A549 (cell line): ENCODE measurements around the gene PRR35. TPM values are rescaled to one million over a fixed set of nuclear protein-coding genes. Genes with fewer than 3 reads are reported as not detected.
A peak's percentile ranks its signal among the peaks of the same experiment; 100 is the strongest.

Experiments used
- ATAC-seq, 2 experiments: fragments of 200-7000 bp in 1 of 2; fragments of >200 bp in 1 of 2; cut with Nextera tagmentation in 1 of 2; cut with Tn5 transposase in 1 of 2; 3 replicates each; pipeline versions ENCODE4 v1.8.0 to v1.9.1; 2018 to 2020; ENCODE audit warnings: mild to moderate bottlenecking in 1 of 2, moderate library complexity in 1 of 2
- CTCF ChIA-PET: fragments of 300-600 bp; sonication (Branson Sonifier 250); formaldehyde crosslinking; extraction: SDS; loops from one replicate; lab custom pipeline; 2021; ENCODE audit warnings: antibody characterized with exemption, inconsistent platforms; lab: Yijun Ruan, JAX
- POLR2A ChIA-PET: fragments of 350-600 bp; formaldehyde crosslinking; extraction: SDS; loops from one replicate; lab custom pipeline; 2021; ENCODE audit warnings: antibody characterized with exemption, inconsistent platforms; lab: Yijun Ruan, JAX
- DNase-seq, 2 experiments: peaks; one replicate each; pipeline versions ENCODE4 v3.0.0 to v3.0.0-alpha.2; 2011 to 2016; ENCODE audit warnings: low read depth in 1 of 2, low spot score in 1 of 2
- FAIRE-seq: peaks from 2 replicates; lab custom pipeline; 2011; peaks lifted over from hg19 to GRCh38; lab: Jason Lieb, UNC
- H3K27ac ChIP-seq, 2 experiments: fragments of >200 bp; sonication (Bioruptor Twin); formaldehyde crosslinking; 3 replicates each; pipeline ENCODE4 v1.5.1; 2016 to 2017
- H3K4me1 ChIP-seq: fragments of >200 bp; sonication (Bioruptor Twin); formaldehyde crosslinking; 3 replicates; pipeline ENCODE4 v1.6.1; 2016
- H3K4me2 ChIP-seq: fragments of >200 bp; sonication (Bioruptor Twin); formaldehyde crosslinking; 3 replicates; pipeline ENCODE4 v1.6.1; 2016
- H3K4me3 ChIP-seq: fragments of >200 bp; sonication (Bioruptor Twin); formaldehyde crosslinking; 3 replicates; pipeline ENCODE4 v1.5.1; 2016
- H3K9me3 ChIP-seq: fragments of >200 bp; sonication (Bioruptor Twin); formaldehyde crosslinking; 3 replicates; pipeline ENCODE4 v1.6.1; 2016
- ATOH8 ChIP-seq: fragments of 250-450 bp; sonication (Bioruptor Pico); IDR thresholded peaks from 2 replicates; pipeline ENCODE4 v1.5.0; 2020; ENCODE audit warnings: low read depth, mild to moderate bottlenecking, moderate library complexity
- E2F6 ChIP-seq: IDR thresholded peaks from 2 replicates; pipeline ENCODE4 v1.6.1; 2012; ENCODE audit warnings: low read depth, borderline replicate concordance
- EHMT2 ChIP-seq: fragments of 200-600 bp; sonication (generic); IDR thresholded peaks from 2 replicates; pipeline ENCODE4 v1.6.1; 2016; ENCODE audit warnings: antibody characterized with exemption, low read depth, mild to moderate bottlenecking, moderate library complexity
- FOSB ChIP-seq: fragments of 250-450 bp; sonication (Bioruptor Pico); IDR thresholded peaks from 2 replicates; pipeline ENCODE4 v1.5.0; 2020; ENCODE audit warnings: mild to moderate bottlenecking, moderate library complexity
- GATA3 ChIP-seq: IDR thresholded peaks from 2 replicates; pipeline ENCODE4 v1.6.1; 2012; ENCODE audit warnings: borderline replicate concordance
- HMGXB4 ChIP-seq: fragments of 250-450 bp; sonication (Bioruptor Pico); IDR thresholded peaks from 2 replicates; pipeline ENCODE4 v1.5.0; 2021; ENCODE audit warnings: mild to moderate bottlenecking, moderate library complexity, borderline replicate concordance
- HOXB13 ChIP-seq: fragments of 250-450 bp; sonication (Bioruptor Pico); IDR thresholded peaks from 2 replicates; pipeline ENCODE4 v1.5.0; 2020; ENCODE audit warnings: low read depth, mild to moderate bottlenecking, moderate library complexity
- HOXB5 ChIP-seq: fragments of 250-450 bp; sonication (Bioruptor Pico); IDR thresholded peaks from 2 replicates; pipeline ENCODE4 v1.5.0; 2020; ENCODE audit warnings: mild to moderate bottlenecking, moderate library complexity
- JUNB ChIP-seq: fragments of >200 bp; sonication (Bioruptor Twin); formaldehyde crosslinking; IDR thresholded peaks from 2 replicates; pipeline ENCODE4 v1.6.1; 2016
- KDM1A ChIP-seq: fragments of 200-600 bp; sonication (generic); IDR thresholded peaks from 2 replicates; pipeline ENCODE4 v1.6.1; 2016; ENCODE audit warnings: low read depth, mild to moderate bottlenecking
- MAX ChIP-seq: IDR thresholded peaks from 2 replicates; pipeline ENCODE4 v1.6.1; 2012
- MYC ChIP-seq: IDR thresholded peaks from 2 replicates; pipeline ENCODE4 v1.6.1; 2012; ENCODE audit warnings: mild to moderate bottlenecking, inconsistent platforms, low read length, improper control_type of control experiment, borderline replicate concordance
- NFE2L2 ChIP-seq: fragments of 150-350 bp; conservative IDR thresholded peaks from 2 replicates; pipeline ENCODE4 v1.6.1; 2014; ENCODE audit warnings: low read length
- NPAS2 ChIP-seq: fragments of 250-450 bp; sonication (Bioruptor Pico); IDR thresholded peaks from 2 replicates; pipeline ENCODE4 v1.8.0; 2022; ENCODE audit warnings: mild to moderate bottlenecking, moderate library complexity, borderline replicate concordance
- PHF8 ChIP-seq: fragments of 200-600 bp; sonication (generic); IDR thresholded peaks from 2 replicates; pipeline ENCODE4 v1.6.1; 2016; ENCODE audit warnings: low read depth, mild to moderate bottlenecking, antibody characterized with exemption, moderate library complexity, borderline replicate concordance
- POLR2A ChIP-seq: IDR thresholded peaks from 2 replicates; pipeline ENCODE4 v1.6.1; 2012; ENCODE audit warnings: mild to moderate bottlenecking, low read length
- POLR2AphosphoS2 ChIP-seq: conservative IDR thresholded peaks from 2 replicates; pipeline ENCODE4 v1.6.1; 2012; ENCODE audit warnings: low read length, improper control_type of control experiment, inconsistent platforms
- RAD21 ChIP-seq, 2 experiments: fragments of >200 bp in 1 of 2; sonication (Bioruptor Twin) in 1 of 2; formaldehyde crosslinking in 1 of 2; IDR thresholded peaks in 1 of 2; conservative IDR thresholded peaks in 1 of 2; 2 replicates in 1 of 2; 3 replicates in 1 of 2; pipeline ENCODE4 v1.6.1; 2012 to 2018; ENCODE audit warnings: inconsistent platforms in 1 of 2
- REST ChIP-seq: fragments of 200-600 bp; sonication (generic); IDR thresholded peaks from 2 replicates; pipeline ENCODE4 v1.6.1; 2016; ENCODE audit warnings: antibody characterized with exemption, mild to moderate bottlenecking, moderate library complexity
- RFX5 ChIP-seq: fragments of 450-650 bp; IDR thresholded peaks from 2 replicates; pipeline ENCODE4 v1.7.1; 2014; ENCODE audit warnings: antibody characterized with exemption, mild to moderate bottlenecking, moderate library complexity
- ZC3H11A ChIP-seq: fragments of 450-650 bp; IDR thresholded peaks from 2 replicates; pipeline ENCODE4 v1.6.1; 2014; ENCODE audit warnings: antibody characterized with exemption, mild to moderate bottlenecking
- WGBS: methylation state at CpG from one replicate; pipeline ENCODE4 v1.1.6; 2017; ENCODE audit errors: missing lambda C conversion rate; 5-methylcytosine and 5-hydroxymethylcytosine counted together
- polyA plus RNA-seq, 4 experiments: library from polyadenylated mRNA; depleted of rRNA in 3 of 4; stranded (reverse); fragments of >200 nt; fragmentation: RNase III in 1 of 4; extraction: RNeasy Plus Mini Kit Qiagen cat#74134 plus additional on column Dnase treatment in 1 of 4; gene quantifications; 2 replicates in 3 of 4; 3 replicates in 1 of 4; pipeline ENCODE4 v1.2.3, GENCODE V29; 2011 to 2017

The PRR35 gene
- polyA plus RNA-seq, 2 of the 4 experiments (the other 2 are of a cell fraction) = 0.04 TPM

GRCh38 chr16:526181-527014, 33.8 kb upstream of the PRR35 start (continued):
- TF ChIP-seq HMGXB4 (CRISPR knock-in tag) (no peak), HOXB13 (CRISPR knock-in tag) (no peak), FOSB (CRISPR knock-in tag) (no peak), E2F6 (peak; percentile 69; the same call in 1 of the 2 replicates), HOXB5 (CRISPR knock-in tag) (no peak), JUNB (no peak), POLR2AphosphoS2 (0 out of 2 replicates have a peak, but pooled peaks have one; percentile 46), NPAS2 (no peak), GATA3 (no peak), POLR2A (peak; percentile 22; the same call in 1 of the 2 replicates), RAD21 (conservative IDR thresholded peaks at IDR 0.05 in 1 of 2, IDR thresholded peaks at IDR 0.05 in 1 of 2) (no peak), KDM1A (no peak)

GRCh38 chr16:527015-527903, 32.9 kb upstream of the PRR35 start, which contains the start of gene CAPN15:
Gene CAPN15, plus strand, starts transcription at chr16:527712. Its CDS starts 19,127 bp downstream, at chr16:546839.
- POLR2A ChIA-PET = interaction anchor here (0.7 to 1.3 kb wide), 3 partner anchors 8 to 102 kb away, joined by 3 to 4 read pairs (median 3); partner anchors contain the start of gene RAB11FIP3
- no peak for FAIRE-seq
- TF ChIP-seq EHMT2 (no peak), ZC3H11A (no peak), ATOH8 (CRISPR knock-in tag) (no peak), PHF8 (peak; percentile 88; the same call in 1 of the 2 replicates), REST (0 out of 2 replicates have a peak, but pooled peaks have one; percentile 39), RFX5 (no peak), MYC (peak; percentile 29; the same call in 1 of the 2 replicates), HOXB13 (CRISPR knock-in tag) (no peak), MAX (peak; percentile 65), HMGXB4 (CRISPR knock-in tag) (no peak), HOXB5 (CRISPR knock-in tag) (peak; percentile 53; the same call in 1 of the 2 replicates), POLR2A (peak; percentile 83), NFE2L2 (no peak), E2F6 (peak; percentile 71; the same call in 1 of the 2 replicates)

More at GRCh38 chr16:527015-527903, 32.9 kb upstream of the PRR35 start, which contains the start of gene CAPN15:
- 0% methylated on average over 33 of the region's 129 CpGs for WGBS
- Histone ChIP-seq H3K4me3 (peak within 1 kb of the TSS; percentile 96), H3K4me1 (peaks cover 29% of the 10 kb centered on the region), H3K27ac (peak within 1 kb of the TSS; percentile 95 to 97), H3K4me2 (peak within 1 kb of the TSS; percentile 89), H3K9me3 (no peaks in the 10 kb centered on the region)
- DNase-seq = peak; percentile 61 to 90
- CTCF ChIA-PET = interaction anchor here (1.2 kb wide), 2 partner anchors 12 kb away, joined by 3 read pairs; no protein-coding TSS in a partner anchor
- ATAC-seq = peak; percentile 72 to 82
